Stimulated activated CD4-positive, alpha-beta T cell treated with anti-CD3 and anti-CD28 coated beads, Interleukin-4, amount 100 ng/mL, for 24 hours (primary cell): ENCODE measurements around the gene SUPT3H.
A peak's percentile ranks its signal among the peaks of the same experiment; 100 is the strongest.
"Not testable (repeated sequence)": the region's sequence is repeated elsewhere in the genome, so short reads cannot be mapped to it uniquely, and the experiment has no call there.

ENCODE experiments used
- DNase-seq: peaks from one replicate; pipeline ENCODE4 v3.0.0-alpha.2; 2020

The SUPT3H gene

DNA sequence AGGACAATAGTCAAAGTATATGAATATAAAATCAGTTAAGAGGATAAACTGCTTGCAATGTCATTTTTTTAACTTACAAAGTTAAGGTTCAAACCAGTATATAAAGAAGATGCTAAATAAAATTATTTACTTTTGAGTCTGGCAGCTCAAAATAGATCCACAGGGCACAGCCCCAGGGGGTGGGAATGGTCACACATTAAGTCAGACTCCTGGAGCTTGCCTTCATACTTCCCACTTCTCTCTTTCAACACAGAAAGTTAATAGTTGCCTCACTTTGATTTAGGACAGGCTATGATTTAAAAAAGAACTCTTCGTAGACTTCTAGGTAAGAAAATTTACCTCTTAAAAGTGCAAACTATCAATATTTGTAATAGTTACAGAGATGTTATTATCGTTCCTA, 207.9 kb downstream of the SUPT3H start:
- DNase-seq = no peak

DNA sequence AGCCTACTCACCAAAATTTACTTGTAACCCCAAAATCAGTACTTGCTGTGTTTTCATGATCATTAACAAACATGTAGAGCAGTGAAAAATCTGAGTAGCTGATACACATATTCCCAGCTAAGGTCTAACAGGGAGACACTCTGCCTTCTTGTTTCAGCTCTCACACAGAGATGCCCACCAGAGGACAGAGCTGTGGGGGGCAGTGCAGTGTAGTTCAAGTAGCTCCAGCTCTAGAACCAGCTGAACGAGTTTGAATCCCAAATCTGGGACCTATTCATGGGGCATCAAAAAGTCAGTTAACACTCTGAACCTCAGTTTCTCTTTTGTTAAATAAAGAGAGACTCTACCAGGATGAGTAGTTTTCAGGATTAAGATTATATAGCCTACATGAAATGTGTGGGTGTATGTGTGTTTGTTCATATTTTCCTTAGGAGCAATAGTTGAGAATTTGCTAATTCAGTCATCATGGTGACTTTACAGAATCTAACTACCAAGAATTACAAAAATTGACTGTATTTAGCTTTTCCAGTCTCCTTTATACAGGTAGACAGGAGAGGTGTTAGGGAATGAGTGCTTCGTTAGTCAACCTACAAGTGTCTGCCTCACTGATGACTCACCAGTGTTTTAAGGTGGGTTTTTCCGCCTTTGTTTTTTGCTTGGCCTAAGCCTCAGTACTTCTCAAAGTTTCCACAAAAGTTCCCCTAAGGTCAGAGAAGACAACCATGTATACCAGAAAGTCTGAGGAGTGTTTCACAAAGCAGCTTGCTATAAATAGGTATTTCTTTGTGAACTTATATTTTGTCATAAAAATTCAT, 213.6 kb downstream of the SUPT3H start:
- peak; percentile 66 for DNase-seq

DNA sequence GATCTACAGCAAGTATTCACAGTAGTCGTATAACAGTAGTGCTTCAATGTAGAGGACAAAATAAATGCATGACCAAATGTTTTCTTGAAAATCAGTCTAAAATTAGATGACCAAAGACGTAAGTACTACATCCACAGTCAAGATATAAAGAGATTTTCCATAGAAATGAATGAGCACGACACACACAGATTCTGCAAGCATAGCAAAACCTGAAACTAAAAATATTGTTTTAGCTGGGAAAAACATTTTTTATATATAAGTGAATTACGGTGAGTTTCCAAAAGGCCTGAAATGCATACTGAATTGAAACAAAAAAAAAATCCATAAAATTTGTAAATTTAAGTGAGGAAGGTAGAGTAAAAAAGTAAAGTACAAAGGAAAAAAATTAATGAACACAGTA, 217.4 kb downstream of the SUPT3H start:
- no peak for DNase-seq

DNA sequence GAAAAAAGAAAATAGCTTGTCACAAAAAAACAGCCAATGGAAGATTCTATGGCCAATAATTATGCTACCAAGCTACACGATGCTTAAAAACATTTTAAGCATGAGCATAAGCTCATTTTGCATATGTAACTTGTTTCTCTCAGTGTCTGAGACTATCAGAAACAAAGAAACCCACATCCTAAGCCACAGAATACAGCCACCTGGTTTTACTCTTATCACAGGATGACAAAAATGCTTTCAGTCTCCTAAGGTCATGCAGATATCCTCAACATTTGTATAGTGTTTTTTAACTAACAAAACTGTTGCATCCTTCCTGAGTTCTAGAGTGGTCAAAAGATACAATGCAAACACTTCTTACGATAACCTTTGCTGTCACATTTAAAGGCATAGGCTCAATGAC, 221.7 kb downstream of the SUPT3H start:
- DNase-seq = no peak

DNA sequence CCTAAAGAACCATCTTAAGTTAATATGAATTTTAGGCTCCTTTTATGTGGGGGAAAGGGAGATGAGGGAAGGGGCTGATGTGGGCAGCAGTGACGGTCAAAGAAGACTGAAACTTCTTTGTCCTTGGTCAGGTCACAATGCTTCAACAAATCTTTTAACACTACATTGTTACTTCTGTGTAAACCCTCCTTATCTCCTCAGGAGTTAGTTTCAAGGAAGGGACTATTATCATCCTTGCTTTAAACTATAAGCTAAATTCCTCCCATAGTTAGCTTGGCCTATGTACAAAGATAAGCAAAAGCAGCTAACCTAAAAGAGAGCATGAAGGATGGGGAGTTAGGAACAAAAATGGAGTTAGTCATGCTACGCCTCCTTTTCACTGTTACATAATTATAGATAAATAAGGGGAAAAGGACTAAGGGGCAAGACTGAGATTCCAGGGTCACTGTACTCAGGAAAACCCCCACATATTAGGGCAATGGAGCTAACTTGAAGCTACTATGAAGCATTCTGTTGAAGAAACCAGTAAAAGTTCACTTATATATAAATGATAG, 222.3 kb downstream of the SUPT3H start:
- no peak for DNase-seq

DNA sequence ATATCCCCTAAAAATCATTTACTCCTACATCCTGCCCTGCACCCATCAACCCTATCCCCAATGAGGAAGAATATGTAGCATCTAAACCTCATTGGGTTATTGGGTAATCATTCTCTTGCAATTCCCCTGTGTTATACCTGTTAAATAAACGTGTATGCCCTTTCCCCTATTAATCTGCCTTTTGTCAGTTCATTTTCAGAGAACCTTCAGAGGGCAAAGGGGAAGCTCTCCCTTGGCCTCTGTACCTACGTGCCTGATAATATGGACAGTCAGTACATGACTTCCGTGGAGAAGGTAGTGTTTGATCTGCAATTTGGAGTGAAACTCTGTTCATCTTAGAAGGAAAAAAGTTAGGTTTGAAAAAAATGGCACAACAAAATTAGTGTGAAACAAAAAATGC, 223.1 kb downstream of the SUPT3H start:
- no peak for DNase-seq

DNA sequence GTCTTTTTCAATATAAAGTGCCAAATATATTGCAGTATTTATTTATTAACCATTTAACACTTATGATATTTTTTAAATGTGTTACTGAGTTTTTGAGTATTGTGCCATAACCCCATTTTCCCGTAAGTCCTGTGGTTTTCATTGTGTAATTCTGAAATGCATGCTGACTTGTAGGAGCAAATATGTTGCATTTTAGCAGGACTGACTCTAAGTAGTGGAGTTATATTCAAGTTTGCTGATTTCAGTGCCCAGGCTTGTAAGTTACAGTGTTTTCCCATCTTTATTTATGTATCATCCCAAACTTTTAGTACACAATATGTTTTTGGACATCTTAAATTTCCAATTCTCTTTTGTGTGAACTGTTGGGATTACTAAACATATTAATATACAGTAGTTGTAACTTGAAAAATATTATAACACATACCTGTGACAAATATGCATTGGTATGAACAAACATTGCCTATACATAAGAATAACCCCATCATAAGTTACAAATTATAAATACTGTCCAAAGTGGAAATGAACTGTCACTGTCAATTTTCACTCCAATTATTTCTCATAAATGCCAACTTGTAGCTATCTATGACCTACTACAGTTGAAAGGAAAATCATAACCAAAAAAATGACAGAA, 228.9 kb downstream of the SUPT3H start:
- no peak for DNase-seq

DNA sequence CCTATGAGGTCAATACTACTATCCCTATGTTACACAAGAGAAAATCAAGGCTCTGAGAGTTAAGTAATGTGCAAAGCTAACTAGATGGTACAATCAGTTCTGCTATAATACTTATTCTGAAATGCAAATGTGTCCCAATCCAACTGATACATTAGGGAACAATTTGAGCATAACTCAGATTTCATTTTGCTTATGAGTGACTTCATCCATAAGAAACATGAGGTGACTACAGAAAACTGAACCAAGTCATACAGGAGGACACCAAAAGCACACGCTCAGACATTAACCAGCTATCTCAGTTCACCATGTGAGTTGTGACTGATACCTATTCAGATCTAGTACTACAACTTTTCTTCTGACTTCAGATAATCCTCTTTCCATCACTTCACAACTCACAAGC, 229.5 kb downstream of the SUPT3H start:
- no peak for DNase-seq

DNA sequence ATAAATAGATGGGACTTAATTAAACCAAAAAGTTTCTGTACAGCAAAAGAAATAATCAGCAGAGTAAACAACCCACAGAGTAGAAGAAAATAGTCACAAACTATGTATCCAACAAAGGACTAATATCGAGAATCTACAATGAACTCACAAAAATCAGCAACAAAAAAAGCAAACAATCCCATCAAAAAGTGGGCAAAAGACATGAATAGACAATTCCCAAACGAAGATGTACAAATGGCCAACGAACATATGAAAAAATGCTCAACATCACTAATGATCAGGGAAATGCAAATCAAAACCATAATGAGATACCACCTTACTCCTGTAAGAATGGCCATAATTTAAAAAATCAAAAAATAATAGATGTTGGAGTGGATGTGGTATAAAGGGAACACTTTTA, 232.1 kb downstream of the SUPT3H start:
- DNase-seq = not testable (repeated sequence)

DNA sequence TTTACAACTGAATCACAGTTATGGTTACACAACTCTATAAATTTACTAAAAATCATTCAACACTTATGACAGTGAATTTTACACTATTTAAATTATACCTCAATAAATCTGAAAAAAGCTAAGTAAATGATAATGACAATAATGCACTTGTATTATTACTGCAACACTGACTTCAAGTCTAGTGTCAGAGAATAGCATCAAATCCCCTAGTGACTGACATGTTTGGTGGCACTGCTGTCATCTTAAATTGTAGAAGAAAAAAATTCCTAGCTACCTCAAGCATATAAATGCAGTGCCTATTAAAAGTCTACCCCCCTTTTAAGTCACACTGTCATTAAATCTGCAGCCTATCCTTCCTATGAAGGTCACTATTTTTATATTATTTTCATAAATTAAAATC, 239.0 kb downstream of the SUPT3H start:
- no peak for DNase-seq

DNA sequence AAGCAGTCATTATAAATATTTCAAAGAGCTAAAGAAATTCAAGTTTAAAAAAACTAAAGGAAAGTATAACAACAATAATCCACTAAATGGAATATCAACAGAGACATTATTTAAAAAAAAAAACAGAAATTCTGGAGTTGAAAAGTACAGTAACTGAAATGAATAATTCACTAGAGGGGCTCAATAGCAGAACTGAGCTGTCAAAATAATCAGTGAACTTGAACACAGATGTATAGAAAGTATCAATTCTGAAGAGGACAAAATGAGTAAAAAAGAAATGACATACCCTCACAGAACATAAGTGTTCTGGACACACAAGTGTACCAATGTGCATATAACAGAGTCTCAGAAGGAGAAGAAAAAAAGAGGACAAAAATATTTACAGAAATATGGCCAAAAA, 241.2 kb downstream of the SUPT3H start:
- no peak for DNase-seq

DNA sequence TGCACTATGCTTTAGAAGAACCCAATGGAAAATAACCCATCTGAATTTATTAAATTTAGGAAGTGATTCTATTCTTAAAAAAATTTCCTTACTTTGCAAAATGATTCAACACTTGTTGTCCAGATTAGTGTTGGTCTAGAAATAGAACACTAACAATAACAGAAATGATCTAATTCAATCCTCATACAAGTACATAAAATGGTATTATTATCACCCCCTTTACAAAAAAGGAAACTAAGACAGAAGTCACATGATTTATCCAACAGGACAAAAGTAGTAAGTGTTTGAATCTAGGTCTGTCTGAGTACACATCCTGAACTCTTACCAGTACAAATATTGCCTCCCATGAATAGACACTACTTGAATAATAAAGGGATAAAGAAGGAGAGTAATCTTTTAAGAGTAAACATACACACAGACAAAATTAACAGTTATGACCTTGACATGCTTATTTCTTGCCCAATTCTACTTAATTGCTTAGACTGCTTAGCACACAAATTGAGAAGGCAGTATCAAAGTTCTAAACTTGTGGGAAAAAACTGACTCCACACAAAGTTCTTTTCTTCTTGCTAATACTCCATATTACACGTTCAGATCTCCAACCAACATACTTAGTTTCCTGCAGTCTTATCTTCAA, 245.0 kb downstream of the SUPT3H start:
- DNase-seq = no peak

DNA sequence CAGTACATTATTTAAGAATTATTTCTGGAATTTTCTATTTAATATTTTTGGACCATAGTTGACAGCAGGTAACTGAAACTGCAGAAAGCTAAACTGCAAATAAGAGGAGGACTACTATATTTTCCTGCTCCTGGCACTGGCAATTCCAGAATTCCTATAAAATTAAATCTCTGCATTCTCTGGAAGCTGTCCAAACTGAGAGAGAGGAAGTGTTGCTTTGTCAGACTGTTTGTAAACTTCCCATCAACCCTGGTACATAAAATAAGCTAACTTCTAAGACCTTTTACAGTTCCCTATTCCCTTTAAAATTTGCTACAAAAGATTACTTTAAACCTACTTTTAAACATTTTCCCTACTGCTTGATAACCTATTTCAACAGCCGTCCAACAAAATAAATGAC, 245.7 kb downstream of the SUPT3H start:
- DNase-seq = no peak

DNA sequence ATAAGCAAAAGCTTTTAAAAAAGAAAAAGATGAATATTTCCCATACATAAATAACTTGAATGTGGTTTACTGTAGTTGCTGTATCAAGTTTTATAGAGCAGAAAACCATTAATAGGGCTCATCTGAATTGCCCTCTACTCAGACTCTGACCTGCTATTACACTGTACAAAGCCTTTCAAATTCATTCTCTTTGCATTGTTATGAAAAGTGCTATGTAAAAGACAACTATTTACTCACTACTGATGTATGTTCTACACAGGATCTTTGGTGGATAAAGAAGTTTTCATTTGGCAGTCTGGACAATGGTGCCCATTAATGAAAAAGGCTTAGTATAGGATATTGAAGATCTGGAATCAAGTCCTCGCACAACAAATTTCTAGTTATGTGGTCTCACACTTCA, 248.7 kb downstream of the SUPT3H start:
- no peak for DNase-seq

DNA sequence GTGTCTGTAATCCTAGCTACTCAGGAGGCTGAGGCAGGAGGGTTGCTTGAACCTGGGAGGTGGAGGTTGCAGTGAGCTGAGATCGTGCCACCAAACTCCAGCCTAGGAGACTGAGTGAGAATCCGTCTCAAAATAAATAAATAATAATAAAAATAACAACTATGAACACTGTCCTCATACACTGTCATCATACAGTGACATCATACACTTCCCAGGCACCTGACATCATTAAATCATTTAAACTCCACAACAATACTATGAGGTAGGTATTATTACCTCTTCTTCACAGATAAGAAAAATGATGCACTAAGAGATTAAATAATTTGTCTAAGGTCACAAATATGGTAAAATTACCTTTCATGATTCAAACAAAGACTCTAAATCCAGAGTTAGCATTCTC, 250.5 kb downstream of the SUPT3H start:
- DNase-seq = no peak

DNA sequence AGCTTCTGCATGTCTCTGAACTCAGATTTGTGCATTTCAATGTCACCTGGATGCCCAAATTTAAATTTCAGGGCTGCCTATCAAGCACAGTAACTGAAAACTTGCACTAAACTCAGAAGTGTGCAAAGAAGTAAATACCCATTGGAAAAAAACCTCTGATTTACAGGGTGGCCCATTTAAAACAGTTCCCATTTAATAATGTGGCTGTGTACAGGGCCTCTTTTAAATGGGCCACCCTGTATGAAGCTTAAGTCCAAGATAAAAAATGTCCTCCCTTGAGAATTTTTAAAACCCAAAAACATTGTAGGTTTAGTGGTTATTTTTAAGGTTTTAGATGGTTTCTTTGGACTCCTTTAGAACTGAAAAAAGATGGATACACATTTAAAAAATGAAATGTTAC, 251.7 kb downstream of the SUPT3H start:
- DNase-seq = no peak

DNA sequence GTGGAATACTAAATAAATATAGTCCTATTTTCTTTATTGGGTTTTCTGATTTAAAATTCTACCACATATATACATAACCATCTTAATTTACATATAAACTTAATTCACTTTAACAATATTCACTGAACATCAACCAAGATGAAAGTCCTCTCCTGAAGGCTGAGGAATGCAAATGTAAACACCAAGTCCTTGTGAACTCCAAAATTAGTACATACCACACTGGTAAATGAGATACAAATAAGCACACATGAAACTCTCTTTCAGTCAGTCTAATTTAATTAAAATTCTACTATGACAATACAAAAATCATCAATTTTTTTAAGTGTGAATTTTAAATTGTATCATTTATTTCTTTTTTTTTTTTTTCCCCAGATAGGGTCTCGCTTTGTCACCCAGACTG, 254.7 kb downstream of the SUPT3H start:
- no peak for DNase-seq

DNA sequence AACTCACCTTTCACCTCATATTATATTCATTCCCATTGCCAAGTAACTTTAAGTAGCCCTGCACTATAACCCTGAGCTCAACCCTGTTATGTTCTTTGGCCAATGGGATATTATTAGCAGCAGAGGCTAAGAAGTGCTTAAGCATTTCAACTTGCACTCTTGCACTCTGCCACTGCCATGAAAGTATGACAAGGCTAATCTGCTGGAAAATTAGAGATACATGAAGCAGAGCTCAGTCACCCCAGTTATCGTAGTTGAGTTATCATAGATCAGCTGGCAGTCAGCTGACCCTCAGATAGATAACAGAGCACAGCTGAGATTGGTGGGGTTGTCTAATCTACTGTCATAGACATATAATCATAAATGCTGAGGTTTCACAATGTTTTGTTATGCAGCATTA, 259.0 kb downstream of the SUPT3H start:
- DNase-seq = no peak

DNA sequence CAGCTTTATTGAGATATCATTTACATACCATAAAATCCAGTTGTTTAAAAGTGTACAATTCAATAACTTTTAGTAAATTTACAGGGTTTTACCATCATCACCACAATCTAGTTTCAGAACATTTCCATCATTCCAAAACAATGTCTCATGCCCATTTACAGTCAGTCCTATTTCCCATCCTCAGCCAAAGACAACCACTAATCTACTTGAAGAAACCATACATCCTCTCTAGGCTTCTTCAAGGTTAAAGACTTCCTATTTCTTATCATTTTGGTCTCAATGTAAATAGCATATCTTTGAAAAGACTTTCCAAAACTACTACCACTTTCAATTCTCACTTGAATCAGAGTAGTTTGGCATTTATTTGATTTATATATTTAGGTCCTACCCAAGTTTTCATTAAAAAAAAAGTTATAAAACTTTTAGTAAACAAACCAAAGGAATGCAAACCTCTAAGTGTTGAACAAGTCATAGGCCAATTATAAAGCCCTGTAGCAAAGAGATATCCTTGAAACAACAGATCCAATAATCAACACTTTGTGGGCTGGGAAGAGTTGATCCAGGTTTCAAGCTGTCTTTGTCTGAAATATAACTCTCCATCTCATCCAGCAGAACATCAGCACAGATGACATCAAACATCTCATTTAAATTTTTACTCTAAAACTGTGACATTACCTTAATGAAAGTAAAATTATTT, 260.9 kb downstream of the SUPT3H start:
- no peak for DNase-seq

DNA sequence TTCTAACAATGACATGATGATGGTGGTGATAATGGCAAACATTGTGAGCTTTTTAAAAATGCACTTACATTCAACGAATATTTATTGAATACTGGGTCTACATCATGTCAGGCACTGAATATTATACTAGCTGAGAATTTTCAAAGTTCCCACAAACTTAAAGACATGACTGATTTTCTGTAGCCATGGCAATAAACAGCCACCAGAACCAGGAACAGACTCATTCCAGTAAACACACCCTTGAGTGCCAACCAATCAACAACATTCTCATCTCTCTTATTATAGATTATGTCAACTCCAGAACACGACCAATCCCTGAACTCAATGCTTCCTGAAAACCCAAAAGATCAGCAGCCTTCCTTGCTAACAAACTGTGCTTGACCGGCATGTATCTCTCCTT, 262.0 kb downstream of the SUPT3H start:
- no peak for DNase-seq

DNA sequence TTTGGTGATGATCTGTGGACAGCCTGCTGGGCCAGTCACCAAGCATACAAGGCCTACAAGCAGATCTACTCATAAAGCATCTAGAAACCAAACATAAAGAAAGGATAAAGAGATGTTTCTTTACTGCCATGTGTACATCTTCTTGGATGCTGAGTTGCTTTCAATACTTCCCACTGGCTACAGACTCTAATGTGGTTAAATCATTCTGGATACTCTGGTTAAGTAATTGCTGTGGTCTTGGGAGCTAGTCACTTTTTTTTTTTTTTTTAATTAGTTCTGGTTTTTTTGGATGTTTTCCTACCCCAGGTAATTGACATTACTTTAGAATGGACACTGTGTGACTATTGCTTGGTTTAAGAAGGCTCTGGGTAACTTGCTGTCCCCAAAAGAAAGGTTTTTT, 265.0 kb downstream of the SUPT3H start:
- no peak for DNase-seq

DNA sequence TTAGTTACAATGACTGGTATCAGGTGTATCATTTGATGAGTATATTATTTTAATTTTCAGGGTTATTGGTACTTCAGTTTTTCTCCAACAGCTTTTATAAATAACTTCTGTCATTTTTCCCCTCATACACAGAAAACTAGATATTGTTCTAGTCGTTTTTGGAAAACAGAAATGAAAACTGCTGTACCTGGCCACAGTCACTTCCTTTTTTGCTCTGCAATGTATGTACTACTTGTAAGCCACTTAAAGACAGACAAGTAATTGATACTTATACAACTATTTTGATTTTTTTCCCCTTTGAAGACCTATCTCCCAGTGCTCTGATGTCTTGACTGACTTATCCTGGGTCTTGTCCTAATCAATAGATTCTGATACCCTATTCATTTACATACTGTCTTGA, 268.2 kb downstream of the SUPT3H start:
- no peak for DNase-seq

DNA sequence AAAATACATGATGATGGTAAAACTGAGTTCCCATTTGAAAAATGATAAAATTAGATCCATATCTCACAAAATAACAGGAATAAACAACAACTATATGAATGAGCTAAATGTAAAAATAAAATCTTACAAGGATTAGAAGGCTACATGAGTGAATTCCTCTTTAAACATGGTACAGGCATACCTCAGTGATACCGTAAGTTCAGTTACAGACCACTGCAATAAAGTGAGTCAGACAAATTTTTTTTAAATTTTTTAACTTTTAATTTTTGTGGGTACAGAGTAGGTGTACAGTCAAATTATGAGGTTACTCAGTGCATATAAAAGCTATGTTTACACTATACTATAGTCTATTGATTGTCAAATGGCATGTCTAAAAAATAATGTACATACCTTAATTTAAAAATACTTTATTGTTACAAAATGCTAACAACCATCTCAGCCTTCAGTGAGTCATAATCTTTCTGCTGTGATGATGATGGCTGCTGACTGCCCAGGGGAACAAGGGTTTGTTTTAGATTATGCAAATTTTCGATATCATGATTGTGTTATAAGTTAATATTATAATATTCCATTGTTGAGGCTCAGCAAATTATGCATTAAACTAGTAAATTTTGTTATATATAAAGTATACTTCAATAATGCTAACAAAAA, 272.4 kb downstream of the SUPT3H start:
- DNase-seq = no peak
